ENCODE data around the gene HOXC12. TPM values are rescaled to one million over a fixed set of nuclear protein-coding genes. Genes with fewer than 3 reads are reported as not detected.
A peak's percentile ranks its signal among the peaks of the same experiment; 100 is the strongest.

Gene HOXC12
- total RNA-seq, 1 donor from 2014 or later = not detected

GRCh38 chr12:53975064-53975471 lies 20.4 kb downstream of the HOXC12 start:
- no peak overlapping the region for H3K27ac ChIP-seq (replicated peaks)
- peaks cover 100% of the 10 kb centered on the region for H3K27me3 ChIP-seq (ENCODE audit: low read depth)
- no peak for TF ChIP-seq CTCF (IDR thresholded peaks at IDR 0.05; ENCODE audit: borderline replicate concordance)
- no peaks in the 10 kb centered on the region for H3K9me3 ChIP-seq (replicated peaks)
- H3K4me3 ChIP-seq = peak overlapping the region; percentile 48
- peaks cover 27% of the 10 kb centered on the region for H3K4me1 ChIP-seq
- no peaks in the 10 kb centered on the region for H3K36me3 ChIP-seq
- no peak for DNase-seq
- intact Hi-C loops (cut with micrococcal nuclease) = no loop called here

GRCh38 chr12:53975479-53976152 lies 20.9 kb downstream of the HOXC12 start:
- H3K4me1 ChIP-seq = peaks cover 27% of the 10 kb centered on the region
- DNase-seq = no peak
- H3K27me3 ChIP-seq (ENCODE audit: low read depth) = peaks cover 100% of the 10 kb centered on the region
- no peak overlapping the region for H3K4me3 ChIP-seq
- intact Hi-C loops (cut with micrococcal nuclease) = no loop called here
- no peak for TF ChIP-seq CTCF (IDR thresholded peaks at IDR 0.05; ENCODE audit: borderline replicate concordance)
- no peaks in the 10 kb centered on the region for H3K9me3 ChIP-seq (replicated peaks)
- H3K36me3 ChIP-seq = no peaks in the 10 kb centered on the region
- H3K27ac ChIP-seq (replicated peaks) = no peak overlapping the region

GRCh38 chr12:53976172-53976822 lies 21.6 kb downstream of the HOXC12 start:
- no peak overlapping the region for H3K4me3 ChIP-seq
- no peaks in the 10 kb centered on the region for H3K36me3 ChIP-seq
- intact Hi-C loops (cut with micrococcal nuclease) = no loop called here
- H3K4me1 ChIP-seq = peaks cover 27% of the 10 kb centered on the region
- H3K27ac ChIP-seq (replicated peaks) = no peak overlapping the region
- DNase-seq = no peak
- peaks cover 100% of the 10 kb centered on the region for H3K27me3 ChIP-seq (ENCODE audit: low read depth)
- TF ChIP-seq CTCF (IDR thresholded peaks at IDR 0.05; ENCODE audit: borderline replicate concordance) = no peak
- H3K9me3 ChIP-seq (replicated peaks) = no peaks in the 10 kb centered on the region

GRCh38 chr12:53976823-53977595 lies 22.3 kb downstream of the HOXC12 start:
- Histone ChIP-seq H3K4me3 (no peak overlapping the region), H3K9me3 (replicated peaks) (no peaks in the 10 kb centered on the region), H3K27ac (replicated peaks) (no peak overlapping the region), H3K4me1 (peaks cover 27% of the 10 kb centered on the region), H3K36me3 (no peaks in the 10 kb centered on the region), H3K27me3 (ENCODE audit: low read depth) (peaks cover 100% of the 10 kb centered on the region)
- TF ChIP-seq CTCF (IDR thresholded peaks at IDR 0.05; ENCODE audit: borderline replicate concordance) = no peak
- DNase-seq = no peak
- intact Hi-C loops (cut with micrococcal nuclease) = no loop called here

GRCh38 chr12:53977596-53978445 lies 23.1 kb downstream of the HOXC12 start:
- Histone ChIP-seq H3K4me3 (no peak overlapping the region), H3K9me3 (replicated peaks) (no peaks in the 10 kb centered on the region), H3K27ac (replicated peaks) (no peak overlapping the region), H3K27me3 (ENCODE audit: low read depth) (peaks cover 100% of the 10 kb centered on the region), H3K4me1 (peaks cover 27% of the 10 kb centered on the region), H3K36me3 (no peaks in the 10 kb centered on the region)
- no peak for TF ChIP-seq CTCF (IDR thresholded peaks at IDR 0.05; ENCODE audit: borderline replicate concordance)
- intact Hi-C loops (cut with micrococcal nuclease) = no loop called here
- DNase-seq = no peak

All from left ventricle myocardium inferior (tissue), 1 donor.